ENCODE measurements around the gene XXYLT1.

GRCh38 chr3:195261925-195262324 lies 9.0 kb downstream of the XXYLT1 start:
- TF ChIP-seq SMAD3 (CRISPR knock-in tag; IDR thresholded peaks at IDR 0.05; ENCODE audit: borderline replicate concordance) (no peak), SP1 (CRISPR knock-in tag; conservative IDR thresholded peaks at IDR 0.05) (no peak), MAX (CRISPR knock-in tag; IDR thresholded peaks at IDR 0.05) (no peak), CTCF (IDR thresholded peaks at IDR 0.05) (no peak), ZNF425 (CRISPR knock-in tag; conservative IDR thresholded peaks at IDR 0.05) (no peak), ETV6 (CRISPR knock-in tag; IDR thresholded peaks at IDR 0.05) (no peak), HMGXB4 (CRISPR knock-in tag; IDR thresholded peaks at IDR 0.05) (no peak), ZBTB43 (CRISPR knock-in tag; IDR thresholded peaks at IDR 0.05) (no peak), FOXJ3 (CRISPR knock-in tag; IDR thresholded peaks at IDR 0.05; ENCODE audit: borderline replicate concordance) (no peak), ZNF138 (CRISPR knock-in tag; conservative IDR thresholded peaks at IDR 0.05) (no peak)

Measured in WTC11 (cell line).